ENCODE measurements around the gene MCU.
"Not testable (repeated sequence)": the region's sequence is repeated elsewhere in the genome, so short reads cannot be mapped to it uniquely, and the experiment has no call there.

The MCU gene, protein sequence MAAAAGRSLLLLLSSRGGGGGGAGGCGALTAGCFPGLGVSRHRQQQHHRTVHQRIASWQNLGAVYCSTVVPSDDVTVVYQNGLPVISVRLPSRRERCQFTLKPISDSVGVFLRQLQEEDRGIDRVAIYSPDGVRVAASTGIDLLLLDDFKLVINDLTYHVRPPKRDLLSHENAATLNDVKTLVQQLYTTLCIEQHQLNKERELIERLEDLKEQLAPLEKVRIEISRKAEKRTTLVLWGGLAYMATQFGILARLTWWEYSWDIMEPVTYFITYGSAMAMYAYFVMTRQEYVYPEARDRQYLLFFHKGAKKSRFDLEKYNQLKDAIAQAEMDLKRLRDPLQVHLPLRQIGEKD

DNA sequence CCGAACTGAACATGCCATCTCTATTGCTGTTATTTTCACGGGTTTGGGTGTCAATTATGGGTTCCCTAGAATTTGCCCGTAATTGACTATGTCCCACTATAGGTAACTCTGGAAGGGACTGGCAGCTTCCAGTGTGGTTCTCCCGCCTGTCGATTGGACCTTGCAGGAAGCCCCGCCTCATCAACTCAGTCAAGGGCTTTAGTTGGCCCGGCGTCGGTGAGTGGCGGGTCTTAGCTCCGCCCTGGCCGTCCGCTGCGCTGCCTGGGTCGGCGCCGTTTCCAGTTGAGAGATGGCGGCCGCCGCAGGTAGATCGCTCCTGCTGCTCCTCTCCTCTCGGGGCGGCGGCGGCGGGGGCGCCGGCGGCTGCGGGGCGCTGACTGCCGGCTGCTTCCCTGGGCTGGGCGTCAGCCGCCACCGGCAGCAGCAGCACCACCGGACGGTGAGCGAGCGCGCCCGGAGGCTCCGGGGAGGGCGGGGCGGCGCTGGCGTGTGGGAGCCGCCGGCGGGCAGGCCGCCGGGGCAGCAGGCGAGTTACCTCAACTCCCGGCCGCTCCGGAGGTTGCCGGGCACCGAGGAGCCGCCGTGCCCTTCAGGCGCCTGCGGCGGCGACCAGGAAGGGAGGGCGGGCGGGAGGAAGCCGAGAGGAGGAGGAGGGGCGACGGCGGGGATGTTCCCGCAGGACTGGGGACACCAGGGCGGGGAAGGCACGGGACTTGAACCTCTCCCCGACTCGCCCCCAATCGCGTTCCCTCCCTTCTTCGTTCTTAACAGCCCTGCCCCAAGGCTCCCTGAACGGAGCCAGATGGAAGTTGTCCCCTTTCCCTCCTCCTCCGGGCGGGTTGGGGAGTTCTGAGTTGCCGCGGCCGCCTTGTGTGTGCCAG is at the start of gene MCU:
Gene MCU (plus strand): TSS at position 281 of the 881 bp plus-strand sequence. CDS start 9 bp downstream, at position 290.
- in situ Hi-C loops (cut with HindIII; ENCODE audit: low pct_ligation_motif_present, low pct_unique_long_range_greater_than_20kb, low sequenced_read_pairs), result no loop called here
- DNase-seq, result peak; percentile 97

DNA sequence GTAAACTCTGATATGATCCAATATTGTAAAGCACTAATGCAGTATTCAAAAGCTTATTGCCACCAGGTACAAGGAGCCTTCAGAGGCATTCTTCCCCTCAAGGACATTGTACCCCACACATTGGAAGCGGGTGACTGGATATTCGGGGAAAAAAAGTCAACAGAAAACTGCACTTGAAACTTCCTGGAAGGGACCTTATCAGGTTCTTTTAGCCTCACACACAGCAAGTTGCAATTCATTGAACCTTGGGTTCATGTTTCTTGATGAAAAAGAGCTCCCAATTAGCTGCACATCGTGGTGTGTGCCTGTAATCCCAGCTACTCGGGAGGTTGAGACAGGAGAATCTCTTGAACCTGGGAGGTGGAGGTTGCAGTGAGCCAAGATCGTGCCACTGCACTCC is 49.6 kb upstream of the MCU start:
- in situ Hi-C loops (cut with HindIII; ENCODE audit: low pct_ligation_motif_present, low pct_unique_long_range_greater_than_20kb, low sequenced_read_pairs), result no loop called here
- no peak for DNase-seq

DNA sequence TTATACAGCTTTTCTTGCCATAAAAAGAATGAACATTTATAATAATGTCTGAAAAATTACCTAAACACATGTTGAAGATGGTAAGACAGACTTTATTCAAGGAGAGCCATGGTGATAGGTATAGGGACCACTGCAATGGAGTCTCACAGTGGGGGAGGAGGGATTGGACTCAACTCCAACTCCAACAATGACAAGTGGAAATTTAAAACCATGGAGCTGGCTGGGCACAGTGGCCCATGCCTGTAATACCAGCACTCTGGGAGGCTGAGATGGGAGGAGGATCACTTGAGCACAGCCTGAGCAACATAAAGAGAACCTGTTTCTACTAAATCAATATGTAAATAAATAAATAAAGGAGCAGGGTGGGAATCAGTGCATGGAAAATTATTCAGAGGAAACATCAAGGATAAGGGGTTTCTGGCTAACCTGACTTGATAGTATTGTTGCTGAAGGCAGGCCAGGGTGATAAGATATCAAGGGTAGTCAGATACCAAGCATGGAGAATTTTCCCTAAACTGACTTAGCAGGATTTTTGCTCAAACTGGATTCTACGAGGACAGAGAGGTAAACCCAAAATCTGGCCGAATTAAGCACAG is 46.6 kb upstream of the MCU start:
- in situ Hi-C loops (cut with HindIII; ENCODE audit: low pct_ligation_motif_present, low pct_unique_long_range_greater_than_20kb, low sequenced_read_pairs), result no loop called here
- no peak for DNase-seq

DNA sequence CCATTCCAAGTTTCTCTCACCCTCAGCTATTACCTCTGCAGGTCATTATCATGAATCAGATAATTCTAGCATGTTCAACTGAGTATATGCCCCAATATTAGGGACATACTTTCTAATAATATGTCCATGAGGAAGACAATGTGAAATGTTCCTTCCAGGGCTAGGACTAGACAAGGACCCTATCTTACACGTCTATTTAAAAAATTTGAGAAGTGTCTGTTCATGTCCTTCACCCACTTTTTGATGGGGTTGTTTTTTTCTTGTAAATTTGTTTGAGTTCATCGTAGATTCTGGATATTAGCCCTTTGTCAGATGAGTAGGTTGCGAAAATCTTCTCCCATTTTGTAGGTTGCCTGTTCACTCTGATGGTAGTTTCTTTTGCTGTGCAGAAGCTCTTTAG is 45.0 kb upstream of the MCU start:
- DNase-seq; in situ Hi-C loops (cut with HindIII; ENCODE audit: low pct_ligation_motif_present, low pct_unique_long_range_greater_than_20kb, low sequenced_read_pairs): not testable (repeated sequence)

DNA sequence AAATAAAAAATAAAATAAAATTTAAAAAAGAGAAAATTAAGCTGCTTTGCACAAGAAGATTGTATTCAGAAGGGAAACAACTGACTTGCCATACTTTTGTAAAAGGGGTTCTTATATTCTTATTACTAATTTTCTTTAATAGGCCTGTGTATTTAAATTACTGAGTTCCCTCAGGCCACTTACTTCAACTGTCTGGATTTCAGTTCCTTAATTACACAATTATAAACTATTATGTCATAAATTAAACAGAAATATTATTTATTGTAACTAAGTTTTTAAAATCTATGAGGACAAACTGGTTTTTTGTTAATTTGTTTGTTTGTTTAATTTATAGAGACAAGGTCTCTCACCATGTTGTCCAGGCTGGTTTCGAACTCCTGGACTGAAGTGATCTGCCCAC is 43.6 kb upstream of the MCU start:
- DNase-seq, result no peak
- in situ Hi-C loops (cut with HindIII; ENCODE audit: low pct_ligation_motif_present, low pct_unique_long_range_greater_than_20kb, low sequenced_read_pairs), result no loop called here

DNA sequence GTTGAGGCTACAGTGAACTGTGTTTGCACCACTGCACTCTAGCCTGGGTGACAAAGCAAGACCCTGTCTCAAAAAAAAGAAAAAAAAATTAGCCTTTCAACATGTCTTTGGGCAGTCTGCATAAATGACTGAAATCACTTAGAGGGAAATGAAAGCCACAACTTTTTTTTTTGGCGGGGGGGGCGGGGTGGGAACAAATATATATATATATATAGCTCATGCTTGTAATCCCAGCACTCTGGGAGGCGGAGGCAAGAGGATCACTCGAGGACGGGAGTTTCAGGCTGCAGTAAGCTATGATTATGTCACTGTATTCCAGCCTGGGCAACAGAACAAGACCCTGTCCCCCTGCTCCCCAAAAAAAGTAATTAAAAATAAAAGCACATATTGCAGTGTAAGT is 42.7 kb upstream of the MCU start:
- in situ Hi-C loops (cut with HindIII; ENCODE audit: low pct_ligation_motif_present, low pct_unique_long_range_greater_than_20kb, low sequenced_read_pairs), result no loop called here
- DNase-seq, result no peak

DNA sequence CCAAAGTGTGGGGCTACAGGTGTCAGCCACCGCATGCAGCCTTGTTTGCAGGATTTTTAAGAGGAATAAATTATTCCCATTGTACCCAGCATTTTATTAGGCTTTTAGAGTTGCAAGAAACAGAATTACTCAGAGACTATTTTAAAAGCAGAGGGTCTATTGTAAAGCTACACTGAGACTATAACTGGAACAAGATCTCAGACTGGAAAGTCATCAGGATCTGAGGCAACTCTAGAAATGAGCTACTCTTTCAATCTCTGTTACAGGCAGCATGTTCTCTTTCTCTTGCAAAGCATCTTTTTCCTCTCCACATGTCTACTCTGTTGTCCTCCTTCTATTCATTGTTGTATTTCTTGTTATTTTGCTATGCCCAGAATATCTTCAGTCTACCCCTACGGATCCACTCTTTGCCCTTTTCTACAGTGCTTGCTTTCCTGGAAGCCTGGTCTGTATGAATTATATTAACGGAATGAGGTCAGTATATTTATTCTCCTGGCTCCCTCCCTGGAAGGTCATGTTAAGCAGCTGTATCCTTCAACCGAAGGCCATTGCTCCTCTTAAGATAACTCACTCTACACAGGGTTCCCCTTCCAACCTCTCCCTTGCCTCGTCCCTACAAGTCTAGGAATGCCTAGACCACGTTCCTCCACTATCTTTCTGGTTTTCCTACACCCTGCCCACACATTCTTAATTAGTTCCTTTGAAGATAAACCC is 38.4 kb upstream of the MCU start:
- in situ Hi-C loops (cut with HindIII; ENCODE audit: low pct_ligation_motif_present, low pct_unique_long_range_greater_than_20kb, low sequenced_read_pairs), result no loop called here
- DNase-seq, result no peak

DNA sequence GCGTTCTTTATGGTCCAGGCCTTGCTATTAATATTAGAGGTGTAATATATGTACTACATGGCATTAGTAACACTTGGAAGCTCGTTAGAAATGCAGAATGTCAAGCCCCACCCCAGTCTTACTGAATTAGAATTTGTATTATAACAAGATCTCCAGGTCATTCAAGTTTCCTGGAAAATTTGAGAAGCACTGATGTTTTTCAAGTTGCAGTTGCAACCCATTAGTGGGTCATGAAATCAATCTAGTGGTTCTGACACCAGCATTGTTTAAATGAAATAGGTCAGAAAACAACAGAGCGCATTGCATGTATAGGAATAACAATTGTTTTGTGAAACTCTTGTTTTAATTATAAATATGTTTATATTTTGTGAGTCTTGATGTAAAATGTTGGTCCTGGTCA is 37.2 kb upstream of the MCU start:
- DNase-seq, result no peak
- in situ Hi-C loops (cut with HindIII; ENCODE audit: low pct_ligation_motif_present, low pct_unique_long_range_greater_than_20kb, low sequenced_read_pairs), result no loop called here

DNA sequence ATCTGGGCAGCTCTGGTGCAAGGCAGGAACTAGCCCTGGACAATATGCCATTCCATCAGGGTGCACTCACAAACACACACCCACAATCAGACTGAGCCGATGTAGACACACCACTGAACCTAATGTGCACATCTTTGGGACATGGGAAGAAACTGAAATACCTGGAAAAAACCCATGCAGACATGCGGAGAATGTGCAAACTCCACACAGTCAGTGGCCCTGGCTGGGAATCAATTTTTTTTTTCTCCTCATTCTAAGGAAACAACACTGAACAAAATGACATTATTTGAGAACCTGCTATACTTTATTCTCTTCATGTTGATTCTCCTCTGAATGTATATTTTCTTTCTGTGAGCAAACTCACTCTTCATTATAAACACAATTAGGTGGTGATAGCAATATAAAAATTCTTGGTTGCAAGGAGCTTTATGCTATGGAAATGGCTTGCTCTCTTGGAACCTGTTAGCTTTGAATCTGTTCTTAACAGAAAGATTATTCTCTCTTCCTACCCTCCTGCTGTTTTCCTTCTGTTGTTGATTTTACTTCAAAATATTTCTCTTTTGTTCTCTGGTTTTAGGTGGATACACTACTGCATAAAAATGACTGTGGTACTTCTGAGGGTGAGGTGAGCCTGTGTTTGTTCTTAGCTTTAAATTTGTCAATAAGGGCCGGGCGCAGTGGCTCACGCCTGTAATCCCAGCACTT is 33.1 kb upstream of the MCU start:
- no peak for DNase-seq
- in situ Hi-C loops (cut with HindIII; ENCODE audit: low pct_ligation_motif_present, low pct_unique_long_range_greater_than_20kb, low sequenced_read_pairs), result no loop called here

DNA sequence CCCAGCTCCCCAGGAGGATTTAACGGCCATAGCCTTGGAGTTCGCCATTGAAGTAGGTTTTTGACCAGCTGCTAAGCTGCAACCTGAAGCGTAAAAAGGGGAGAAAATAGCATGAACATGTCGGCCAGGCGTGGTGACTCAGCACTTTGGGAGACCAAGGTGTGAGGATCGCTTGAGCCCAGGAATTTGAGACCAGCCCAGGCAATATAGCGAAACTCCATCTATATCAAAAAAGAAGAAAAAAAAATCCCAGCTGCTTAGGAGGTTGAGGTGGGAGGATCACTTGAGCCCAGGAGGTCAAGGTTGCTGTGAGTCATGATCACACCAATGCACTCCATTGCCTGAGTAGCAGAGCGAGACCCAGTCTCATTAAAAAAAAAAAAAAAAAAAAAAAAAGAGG is 32.2 kb upstream of the MCU start:
- in situ Hi-C loops (cut with HindIII; ENCODE audit: low pct_ligation_motif_present, low pct_unique_long_range_greater_than_20kb, low sequenced_read_pairs), result no loop called here
- peak; percentile 91 for DNase-seq

DNA sequence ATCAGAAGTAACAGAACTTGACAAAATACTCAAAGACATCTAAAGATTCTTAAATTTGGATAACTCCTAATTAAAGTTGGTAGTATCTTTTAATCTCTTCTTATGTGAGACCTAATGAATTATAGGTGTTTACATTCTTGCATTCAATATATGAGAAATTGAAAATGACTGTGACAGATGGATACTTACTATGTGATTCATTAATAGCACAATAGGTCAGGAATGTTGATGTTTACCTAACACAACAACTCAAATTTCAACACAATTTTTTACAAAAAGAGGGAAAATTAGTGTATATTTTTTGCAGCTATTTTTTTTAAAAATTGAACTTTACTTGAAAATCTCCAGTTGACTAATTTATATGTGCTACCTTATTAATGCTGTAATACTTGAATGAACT is 31.7 kb upstream of the MCU start:
- in situ Hi-C loops (cut with HindIII; ENCODE audit: low pct_ligation_motif_present, low pct_unique_long_range_greater_than_20kb, low sequenced_read_pairs), result no loop called here
- DNase-seq, result no peak

DNA sequence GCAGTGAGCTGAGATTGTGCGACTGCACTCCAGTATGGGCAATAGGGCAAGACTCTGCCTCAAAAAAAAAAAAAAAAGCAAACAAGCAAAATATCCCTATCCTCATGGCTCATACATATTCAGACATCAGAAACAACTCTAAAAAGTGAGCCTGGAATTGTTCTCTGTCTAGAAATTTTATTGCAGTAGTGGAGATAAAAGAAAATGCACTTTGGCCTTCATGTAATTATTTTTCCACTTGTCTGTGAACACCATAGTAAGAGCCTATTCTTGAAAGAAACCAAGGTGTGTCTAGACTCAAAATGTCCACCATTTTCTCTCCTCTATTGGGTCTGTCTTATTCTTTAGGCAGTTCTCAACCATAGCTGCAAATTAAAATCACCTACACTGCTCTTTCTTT is 30.5 kb upstream of the MCU start:
- in situ Hi-C loops (cut with HindIII; ENCODE audit: low pct_ligation_motif_present, low pct_unique_long_range_greater_than_20kb, low sequenced_read_pairs), result no loop called here
- DNase-seq, result no peak

DNA sequence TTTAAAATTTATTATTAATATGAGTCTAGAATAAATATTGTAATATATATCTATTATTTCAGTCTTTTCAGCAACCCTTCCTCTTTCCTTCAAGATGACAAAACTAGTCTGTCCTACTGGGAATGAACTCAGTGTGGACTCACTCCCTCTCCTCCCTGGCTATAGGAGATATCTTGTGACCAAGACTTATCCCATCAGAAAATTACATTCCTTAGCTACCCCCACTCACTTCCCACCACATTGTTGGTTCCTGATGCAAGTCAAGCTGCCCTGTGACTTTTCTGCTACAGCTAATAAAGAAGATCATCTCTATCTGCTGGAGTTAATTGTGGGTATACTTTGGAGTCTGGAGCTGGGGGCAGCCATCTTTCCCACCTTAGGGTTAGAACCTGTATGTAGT is 28.0 kb upstream of the MCU start:
- no peak for DNase-seq
- in situ Hi-C loops (cut with HindIII; ENCODE audit: low pct_ligation_motif_present, low pct_unique_long_range_greater_than_20kb, low sequenced_read_pairs), result no loop called here

DNA sequence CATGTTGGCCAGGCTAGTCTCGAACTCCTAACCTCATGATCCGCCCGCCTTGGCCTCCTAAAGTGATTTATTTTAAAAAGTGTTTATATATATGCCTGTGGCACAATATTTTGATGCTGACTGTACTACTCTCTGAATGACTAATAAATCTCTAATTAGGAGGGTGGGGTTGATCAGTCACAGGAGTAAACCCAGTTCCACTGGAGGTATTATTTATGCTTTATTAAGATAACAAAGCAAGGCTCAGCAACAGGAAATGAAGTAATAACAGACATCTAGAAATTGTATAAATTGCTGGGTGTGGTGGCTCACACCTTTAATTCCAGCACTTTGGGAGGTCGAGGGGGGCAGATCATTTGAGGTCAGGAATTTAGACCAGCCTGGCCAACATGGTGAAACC is 26.0 kb upstream of the MCU start:
- no peak for DNase-seq
- in situ Hi-C loops (cut with HindIII; ENCODE audit: low pct_ligation_motif_present, low pct_unique_long_range_greater_than_20kb, low sequenced_read_pairs), result no loop called here

DNA sequence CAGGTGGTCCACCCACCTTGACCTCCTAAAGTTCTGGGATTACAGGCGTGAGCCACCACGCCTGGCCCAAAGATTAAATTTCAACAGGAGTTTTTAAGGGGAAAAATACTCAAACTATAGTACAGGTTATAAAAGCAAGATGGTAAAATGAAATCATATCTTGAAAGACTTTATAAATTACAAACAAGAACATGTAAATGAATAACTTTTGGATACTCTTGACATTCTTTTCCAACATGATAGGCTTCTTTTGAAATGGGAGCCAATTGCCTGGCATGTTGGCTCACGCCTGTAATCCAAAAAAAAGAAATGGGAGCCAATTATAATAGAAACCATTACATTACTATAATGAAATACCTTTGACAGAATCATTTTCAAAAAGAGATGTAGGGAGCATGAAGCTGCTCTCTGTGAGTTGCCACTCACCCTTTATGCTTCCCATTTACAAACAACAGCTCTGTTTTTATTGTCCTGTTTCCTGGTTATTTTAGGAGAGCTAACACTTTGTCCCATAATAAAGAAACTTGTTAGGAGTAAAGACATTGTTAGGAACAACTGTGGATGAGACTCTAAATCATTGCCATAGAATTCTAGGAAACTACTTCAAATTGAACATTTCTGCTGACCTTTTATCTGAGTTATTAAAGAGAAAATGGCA is 24.6 kb upstream of the MCU start:
- no peak for DNase-seq
- in situ Hi-C loops (cut with HindIII; ENCODE audit: low pct_ligation_motif_present, low pct_unique_long_range_greater_than_20kb, low sequenced_read_pairs), result no loop called here

DNA sequence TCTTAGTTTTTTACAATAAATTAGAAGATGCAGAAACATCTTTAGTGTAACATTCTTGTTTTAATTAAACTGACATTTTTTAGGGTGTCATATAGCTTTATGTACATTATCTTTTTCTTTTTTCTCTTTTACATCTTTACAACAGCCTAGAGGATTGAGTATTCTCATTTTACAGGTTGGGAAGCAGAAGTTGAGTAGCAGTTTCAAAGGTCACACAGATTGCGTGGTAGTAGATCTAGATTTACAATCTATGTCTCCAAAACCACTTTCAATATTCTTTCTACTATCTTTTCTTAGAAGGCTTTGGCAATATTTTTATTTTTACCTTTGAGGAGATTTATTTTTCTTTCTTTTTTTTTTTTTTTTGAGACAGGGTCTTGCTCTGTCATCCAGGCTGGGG is 18.7 kb upstream of the MCU start:
- no peak for DNase-seq
- in situ Hi-C loops (cut with HindIII; ENCODE audit: low pct_ligation_motif_present, low pct_unique_long_range_greater_than_20kb, low sequenced_read_pairs), result no loop called here

DNA sequence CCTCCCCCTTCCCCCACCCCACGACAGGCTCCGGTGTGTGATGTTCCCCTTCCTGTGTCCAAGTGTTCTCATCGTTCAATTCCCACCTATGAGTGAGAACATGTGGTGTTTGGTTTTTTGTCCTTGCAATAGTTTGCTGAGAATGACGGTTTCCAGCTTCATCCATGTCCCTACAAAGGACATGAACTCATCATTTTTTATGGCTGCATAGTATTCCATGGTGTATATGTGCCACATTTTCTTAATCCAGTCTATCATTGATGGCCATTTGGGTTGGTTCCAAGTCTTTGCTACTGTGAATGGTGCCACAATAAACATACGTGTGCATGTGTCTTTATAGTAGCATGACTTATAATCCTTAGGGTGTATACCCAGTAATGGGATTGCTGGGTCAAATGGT is 17.8 kb upstream of the MCU start:
- in situ Hi-C loops (cut with HindIII; ENCODE audit: low pct_ligation_motif_present, low pct_unique_long_range_greater_than_20kb, low sequenced_read_pairs); DNase-seq: not testable (repeated sequence)

DNA sequence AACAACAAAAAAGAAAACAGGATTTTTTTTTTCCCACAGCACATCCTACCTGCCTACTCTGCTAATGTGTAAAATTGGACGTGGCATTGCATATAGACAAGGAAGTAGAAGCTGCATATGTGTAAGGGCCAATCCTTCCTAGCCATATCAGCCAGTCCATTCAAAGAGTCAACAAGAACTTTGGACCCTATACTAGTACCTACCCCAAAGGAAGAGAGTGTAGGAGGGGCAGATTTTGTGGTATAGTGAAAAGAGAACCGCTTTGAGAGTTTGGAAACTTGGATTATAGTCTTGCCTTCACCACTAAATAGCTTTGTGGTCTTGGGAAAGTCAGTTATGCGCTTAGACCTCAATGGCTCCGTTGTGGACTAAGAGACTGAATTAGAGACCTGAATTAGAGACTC is 12.1 kb upstream of the MCU start:
- DNase-seq, result no peak
- in situ Hi-C loops (cut with HindIII; ENCODE audit: low pct_ligation_motif_present, low pct_unique_long_range_greater_than_20kb, low sequenced_read_pairs), result no loop called here
